Caco-2 (cell line): ENCODE data around the gene SH3RF2. TPM values are rescaled to one million over a fixed set of nuclear protein-coding genes. Genes with fewer than 3 reads are reported as not detected.

Source experiments
- BruUV-seq: library from RNA; stranded (reverse); fragments of 400-500 nt; replicated peaks from 2 replicates; lab custom pipeline; 2021; lab: Mats Ljungman, UMichigan
- CTCF ChIA-PET: fragments of 300-600 bp; sonication (Branson Sonifier 250); formaldehyde crosslinking; loops from one replicate; lab custom pipeline; 2022; ENCODE audit warnings: antibody characterized with exemption; lab: Charles Lee
- POLR2A ChIA-PET: fragments of 300-600 bp; sonication (Branson Sonifier 250); formaldehyde crosslinking; loops from one replicate; lab custom pipeline; 2022; ENCODE audit warnings: antibody characterized with exemption; lab: Charles Lee
- DNase-seq, 2 experiments: peaks; one replicate each; pipeline versions ENCODE4 v3.0.0 to v3.0.0-alpha.2; 2020 to 2022
- H3K27me3 ChIP-seq: replicated peaks from 2 replicates; pipeline ENCODE4 v1.6.0; 2011; ENCODE audit warnings: low read length; ENCODE audit not compliant: control insufficient read depth, insufficient read depth
- H3K36me3 ChIP-seq: 2 replicates; pipeline ENCODE4 v1.5.1; 2011; ENCODE audit warnings: low read length; ENCODE audit not compliant: control insufficient read depth, insufficient read depth
- H3K4me1 ChIP-seq: fragments of 250-450 bp; sonication (Bioruptor Pico); 2 replicates; pipeline ENCODE4 v1.5.1; 2020; ENCODE audit warnings: mild to moderate bottlenecking
- H3K4me3 ChIP-seq: 2 replicates; pipeline ENCODE4 v1.5.1; 2011; ENCODE audit warnings: low read depth, mild to moderate bottlenecking, control low read depth, low read length
- H3K9me3 ChIP-seq: fragments of 250-450 bp; sonication (Bioruptor Pico); 2 replicates; pipeline ENCODE4 v1.5.1; 2020; ENCODE audit warnings: mild to moderate bottlenecking, moderate library complexity
- H3K27ac Mint-ChIP-seq: one replicate; pipeline ENCODE4 v1.8.0; 2022; ENCODE audit warnings: mixed read lengths; ENCODE audit not compliant: unreplicated experiment
- H3K27me3 Mint-ChIP-seq: one replicate; pipeline ENCODE4 v1.8.0; 2022; ENCODE audit warnings: mixed read lengths; ENCODE audit not compliant: insufficient read depth, unreplicated experiment
- H3K36me3 Mint-ChIP-seq: one replicate; pipeline ENCODE4 v1.8.0; 2022; ENCODE audit warnings: mild to moderate bottlenecking, mixed read lengths; ENCODE audit not compliant: insufficient read depth, unreplicated experiment
- H3K4me1 Mint-ChIP-seq: one replicate; pipeline ENCODE4 v1.8.0; 2022; ENCODE audit warnings: low read depth, mixed read lengths; ENCODE audit not compliant: unreplicated experiment
- H3K4me3 Mint-ChIP-seq: one replicate; pipeline ENCODE4 v1.8.0; 2022; ENCODE audit warnings: mild to moderate bottlenecking, moderate library complexity, mixed read lengths; ENCODE audit not compliant: unreplicated experiment
- H3K9me3 Mint-ChIP-seq: one replicate; pipeline ENCODE4 v1.8.0; 2022; ENCODE audit warnings: mixed read lengths; ENCODE audit not compliant: unreplicated experiment
- CTCF ChIP-seq, 2 experiments: fragments of 200-600 bp in 1 of 2; IDR thresholded peaks; 1 replicate in 1 of 2; 2 replicates in 1 of 2; pipeline versions ENCODE4 v1.5.1 to v1.8.0; 2011 to 2022; ENCODE audit warnings: antibody characterized with exemption in 1 of 2, control low read depth in 1 of 2, inconsistent platforms in 1 of 2, low read depth in 1 of 2, low read length in 1 of 2, mild to moderate bottlenecking in 1 of 2, moderate library complexity in 1 of 2; ENCODE audit not compliant: insufficient read depth in 1 of 2, severe bottlenecking in 1 of 2, unreplicated experiment in 1 of 2
- intact Hi-C: fragments of 100-400 bp; cut with micrococcal nuclease; formaldehyde crosslinking; loops from one replicate; pipeline ENCODE4 v1.10.0; 2022; ENCODE audit not compliant: unreplicated experiment
- total RNA-seq: library from RNA; stranded (reverse); gene quantifications from 2 replicates; pipeline ENCODE4 v1.2.3, GENCODE V29; 2022

The SH3RF2 gene
- total RNA-seq, 1 experiment from 2014 or later = 49.4 TPM

GRCh38 chr5:146005264-146005663 is 68.9 kb downstream of the SH3RF2 start:
- H3K9me3 Mint-ChIP-seq = no peaks in the 10 kb centered on the region
- Histone ChIP-seq H3K36me3 (peaks cover 5% of the 10 kb centered on the region), H3K4me3 (no peak overlapping the region), H3K9me3 (no peaks in the 10 kb centered on the region), H3K4me1 (no peaks in the 10 kb centered on the region; the same call in 1 of the 2 replicates), H3K27me3 (no peaks in the 10 kb centered on the region)
- BruUV-seq = no TSS peak
- peaks cover 59% of the 10 kb centered on the region for H3K36me3 Mint-ChIP-seq
- H3K27ac Mint-ChIP-seq = no peak overlapping the region
- intact Hi-C loops = no loop called here
- no peak for TF ChIP-seq CTCF (IDR thresholded peaks at IDR 0.05; ENCODE audit: insufficient read depth in 1 of 2, low read depth in 1 of 2, low read length in 1 of 2, severe bottlenecking in 1 of 2, unreplicated experiment in 1 of 2)
- no peak overlapping the region for H3K4me3 Mint-ChIP-seq
- POLR2A ChIA-PET = no interaction called here
- H3K4me1 Mint-ChIP-seq = peaks cover 25% of the 10 kb centered on the region
- no peak for DNase-seq
- CTCF ChIA-PET = no interaction called here
- no peaks in the 10 kb centered on the region for H3K27me3 Mint-ChIP-seq

DNA sequence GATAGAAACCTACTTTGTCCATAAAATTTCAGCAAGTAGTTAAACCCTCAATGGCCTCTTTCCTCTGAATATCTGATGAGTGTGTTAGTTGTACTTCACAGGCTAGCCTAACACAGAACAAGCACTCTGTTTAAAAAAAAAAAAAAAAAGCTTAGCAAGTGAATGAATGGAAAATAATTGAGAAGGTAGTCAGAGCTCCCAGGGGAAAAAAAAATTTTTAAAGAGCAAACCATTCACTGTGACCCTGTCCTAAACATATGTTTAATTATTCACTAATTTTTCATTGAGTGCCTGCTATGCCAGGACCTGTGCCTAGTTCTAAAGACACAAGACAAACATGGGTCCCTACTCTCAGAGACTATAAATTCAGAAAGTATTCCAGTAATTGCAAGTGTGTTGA is 69.3 kb downstream of the SH3RF2 start:
- Histone ChIP-seq H3K9me3 (no peaks in the 10 kb centered on the region), H3K36me3 (peaks cover 5% of the 10 kb centered on the region), H3K4me1 (no peaks in the 10 kb centered on the region; the same call in 1 of the 2 replicates), H3K27me3 (no peaks in the 10 kb centered on the region), H3K4me3 (no peak overlapping the region)
- ChIA-PET CTCF (interaction anchor here (0.7 kb wide), 1 partner anchor 23 kb away, joined by 3 read pairs; no protein-coding TSS in a partner anchor), POLR2A (no interaction called here)
- Mint-ChIP-seq H3K27me3 (no peaks in the 10 kb centered on the region), H3K27ac (no peak overlapping the region), H3K36me3 (peaks cover 60% of the 10 kb centered on the region), H3K4me3 (no peak overlapping the region), H3K9me3 (no peaks in the 10 kb centered on the region), H3K4me1 (peaks cover 25% of the 10 kb centered on the region)
- DNase-seq = no peak
- intact Hi-C loops = loop anchor here (2.0 kb wide), 2 partner anchors 43 to 69 kb away; partner anchors contain the start of gene SH3RF2
- BruUV-seq = no TSS peak
- TF ChIP-seq CTCF (IDR thresholded peaks at IDR 0.05; ENCODE audit: insufficient read depth in 1 of 2, low read depth in 1 of 2, low read length in 1 of 2, severe bottlenecking in 1 of 2, unreplicated experiment in 1 of 2) = no peak

DNA sequence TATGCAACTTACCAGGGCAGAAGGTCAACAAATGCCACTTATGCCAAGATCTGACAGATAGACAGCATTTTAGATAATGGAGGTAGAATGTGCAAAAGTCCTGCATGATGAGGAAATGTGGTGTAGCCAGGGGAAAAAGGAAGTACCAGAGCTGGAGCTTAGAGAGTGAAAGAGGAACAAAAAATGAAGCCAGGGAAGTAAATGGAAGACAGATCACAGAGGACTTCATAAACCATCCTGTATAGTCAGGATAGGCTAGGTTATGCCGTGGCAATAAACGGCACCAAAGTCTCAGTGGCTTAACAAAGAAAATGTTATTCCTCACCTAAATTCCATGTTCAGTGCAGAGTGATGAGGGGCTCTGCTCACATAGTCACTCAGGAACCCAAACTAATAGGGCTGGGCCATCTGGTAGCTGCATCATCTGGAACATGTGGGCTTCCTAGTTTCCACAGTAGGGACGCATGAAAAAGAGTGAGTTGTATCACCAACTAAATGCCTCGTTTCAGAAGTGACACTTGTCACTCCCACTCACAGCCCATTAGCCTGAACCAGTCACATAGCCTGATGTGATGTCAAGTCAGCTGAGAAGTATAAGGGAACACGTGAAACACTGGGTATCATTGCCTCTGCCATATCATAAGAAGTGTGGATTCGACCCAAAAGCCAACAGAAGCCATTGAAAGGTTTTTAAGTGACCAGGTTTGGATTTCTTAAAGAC is 70.3 kb downstream of the SH3RF2 start:
- H3K9me3 Mint-ChIP-seq = no peaks in the 10 kb centered on the region
- peaks cover 19% of the 10 kb centered on the region for H3K4me1 Mint-ChIP-seq
- no TSS peak for BruUV-seq
- Histone ChIP-seq H3K27me3 (no peaks in the 10 kb centered on the region), H3K4me3 (no peak overlapping the region), H3K36me3 (peaks cover 5% of the 10 kb centered on the region), H3K4me1 (no peaks in the 10 kb centered on the region; the same call in 1 of the 2 replicates), H3K9me3 (no peaks in the 10 kb centered on the region)
- intact Hi-C loops = loop anchor here (1.0 to 2.0 kb wide), 3 partner anchors 42 to 98 kb away; partner anchors contain the start of gene SH3RF2
- DNase-seq = no peak
- H3K36me3 Mint-ChIP-seq = peaks cover 60% of the 10 kb centered on the region
- no peak for TF ChIP-seq CTCF (IDR thresholded peaks at IDR 0.05; ENCODE audit: insufficient read depth in 1 of 2, low read depth in 1 of 2, low read length in 1 of 2, severe bottlenecking in 1 of 2, unreplicated experiment in 1 of 2)
- no peak overlapping the region for H3K27ac Mint-ChIP-seq
- POLR2A ChIA-PET = no interaction called here
- H3K4me3 Mint-ChIP-seq = no peak overlapping the region
- CTCF ChIA-PET = no interaction called here
- no peaks in the 10 kb centered on the region for H3K27me3 Mint-ChIP-seq
